Measurements from ENCODE around the gene AP3S2. TPM values are rescaled to one million over a fixed set of nuclear protein-coding genes. Genes with fewer than 3 reads are reported as not detected.

The AP3S2 gene
- total and polyA plus RNA-seq, 2 of the 4 experiments (the other 2 are of a cell fraction), result 12.6 to 34.1 TPM

DNA sequence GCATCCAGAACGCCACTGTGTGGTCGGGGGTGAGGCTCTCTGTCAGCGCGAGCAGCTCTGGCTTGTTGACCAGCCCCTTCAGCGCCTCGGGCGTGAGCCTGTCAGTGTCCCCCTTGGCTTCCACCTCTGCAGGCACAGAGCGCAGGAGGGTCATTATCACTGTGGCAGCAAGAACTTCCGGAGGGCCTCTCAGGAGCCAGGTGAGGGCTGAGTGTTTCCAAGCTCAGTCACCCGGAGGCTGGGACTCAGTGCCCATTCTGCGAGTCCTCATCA lies 10.0 kb upstream of the AP3S2 start:
- intact Hi-C loops (cut with micrococcal nuclease) (no loop called here), in situ Hi-C loops (cut with MboI; ENCODE audit: low sequenced_read_pairs) (no loop called here), dilution Hi-C loops (cut with HindIII; ENCODE audit: low sequenced_read_pairs, unreplicated experiment) (no loop called here)
- H3K14ac ChIP-seq (replicated peaks; ENCODE audit: low read depth, low read length), result no peak overlapping the region
- H4K8ac ChIP-seq (ENCODE audit: low read depth in 2 of 2, low read length in 2 of 2), result no peak overlapping the region
- CTCF ChIA-PET, result no interaction called here
- no peak overlapping the region for H2AFZ ChIP-seq (replicated peaks; ENCODE audit: low read length, poor library complexity)
- POLR2A ChIA-PET (ENCODE audit: unreplicated experiment), result no interaction called here
- no TSS peak for BruUV-seq (replicated peaks)
- no peaks in the 10 kb centered on the region; the same call in 1 of the 2 replicates for H4K20me1 ChIP-seq (ENCODE audit: insufficient read depth, low read length)
- H3K4ac ChIP-seq (ENCODE audit: low read depth, low read length), result no peak overlapping the region
- no peak overlapping the region for H3K18ac ChIP-seq (ENCODE audit: low read depth, low read length)
- H4K91ac ChIP-seq (ENCODE audit: insufficient read depth, low read depth, low read length), result no peak overlapping the region
- no peak for TF ChIP-seq MAZ (IDR thresholded peaks at IDR 0.05; ENCODE audit: borderline replicate concordance, low read depth, low read length)
- TF ChIP-seq MXI1 (IDR thresholded peaks at IDR 0.05; ENCODE audit: borderline replicate concordance, low read depth, low read length), result no peak
- TF ChIP-seq CEBPB (IDR thresholded peaks at IDR 0.05; ENCODE audit: low read depth, low read length), result no peak
- TF ChIP-seq POLR2A (IDR thresholded peaks at IDR 0.05; ENCODE audit: low read depth, low read length), result no peak
- TF ChIP-seq, protein P1, sequence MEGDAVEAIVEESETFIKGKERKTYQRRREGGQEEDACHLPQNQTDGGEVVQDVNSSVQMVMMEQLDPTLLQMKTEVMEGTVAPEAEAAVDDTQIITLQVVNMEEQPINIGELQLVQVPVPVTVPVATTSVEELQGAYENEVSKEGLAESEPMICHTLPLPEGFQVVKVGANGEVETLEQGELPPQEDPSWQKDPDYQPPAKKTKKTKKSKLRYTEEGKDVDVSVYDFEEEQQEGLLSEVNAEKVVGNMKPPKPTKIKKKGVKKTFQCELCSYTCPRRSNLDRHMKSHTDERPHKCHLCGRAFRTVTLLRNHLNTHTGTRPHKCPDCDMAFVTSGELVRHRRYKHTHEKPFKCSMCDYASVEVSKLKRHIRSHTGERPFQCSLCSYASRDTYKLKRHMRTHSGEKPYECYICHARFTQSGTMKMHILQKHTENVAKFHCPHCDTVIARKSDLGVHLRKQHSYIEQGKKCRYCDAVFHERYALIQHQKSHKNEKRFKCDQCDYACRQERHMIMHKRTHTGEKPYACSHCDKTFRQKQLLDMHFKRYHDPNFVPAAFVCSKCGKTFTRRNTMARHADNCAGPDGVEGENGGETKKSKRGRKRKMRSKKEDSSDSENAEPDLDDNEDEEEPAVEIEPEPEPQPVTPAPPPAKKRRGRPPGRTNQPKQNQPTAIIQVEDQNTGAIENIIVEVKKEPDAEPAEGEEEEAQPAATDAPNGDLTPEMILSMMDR (conservative IDR thresholded peaks at IDR 0.05; ENCODE audit: low read depth, low read length), result no peak
- TF ChIP-seq MAFK (IDR thresholded peaks at IDR 0.05; ENCODE audit: low read depth, low read length), result no peak
- no peak for TF ChIP-seq RFX5 (IDR thresholded peaks at IDR 0.05; ENCODE audit: low read depth, low read length)
- H3K36me3 ChIP-seq (ENCODE audit: control insufficient read depth, insufficient read depth, low read length), result peaks cover 27% of the 10 kb centered on the region
- no peaks in the 10 kb centered on the region for H3K9me1 ChIP-seq (ENCODE audit: insufficient read depth, low read length)
- ATAC-seq (ENCODE audit: low read depth), result no peak
- WGBS, 2 experiments (ENCODE audit: extremely low coverage in 2 of 2, insufficient read length in 1 of 2), result 90% methylated on average over 6 of the region's 11 CpGs; no CpG with 5 or more reads in 1 of the 2 experiments
- H2BK5ac ChIP-seq (ENCODE audit: low read depth, low read length, poor library complexity, severe bottlenecking), result no peak overlapping the region
- no peak overlapping the region for H2AK9ac ChIP-seq (replicated peaks; ENCODE audit: low read depth, low read length, poor library complexity)
- H3K9ac ChIP-seq (ENCODE audit: low read depth, low read length), result no peak overlapping the region
- DNase-seq, result no peak
- no peaks in the 10 kb centered on the region for H3K4me1 ChIP-seq (ENCODE audit: control insufficient read depth, insufficient read depth, low read length)
- no peak overlapping the region for H4K5ac ChIP-seq (ENCODE audit: low read depth, low read length)
- no peaks in the 10 kb centered on the region for H3K9me3 ChIP-seq (ENCODE audit: control insufficient read depth, insufficient read depth, low read length)
- H3K56ac ChIP-seq (ENCODE audit: extremely low read depth, insufficient read depth, low read length), result no peak overlapping the region
- no peak overlapping the region for H2BK20ac ChIP-seq (ENCODE audit: low read depth, low read length)
- H3K4me3 ChIP-seq (ENCODE audit: insufficient read depth, low read depth, low read length), result no peak overlapping the region
- H3K79me1 ChIP-seq (ENCODE audit: low read depth in 1 of 2, low read length in 2 of 2), result no peaks in the 10 kb centered on the region
- H3K23ac ChIP-seq (ENCODE audit: low read depth, low read length), result no peak overlapping the region
- no peak overlapping the region for H3K4me2 ChIP-seq (ENCODE audit: low read depth, low read length)
- no peaks in the 10 kb centered on the region for H3K27me3 ChIP-seq (ENCODE audit: control insufficient read depth, insufficient read depth, low read length)
- no peak overlapping the region for H2BK120ac ChIP-seq (ENCODE audit: low read depth, low read length)
- no peak overlapping the region for H3K27ac ChIP-seq (ENCODE audit: insufficient read depth, low read length)
- no peak overlapping the region for H2BK15ac ChIP-seq (ENCODE audit: low read depth, low read length)
- no peak overlapping the region for H2AK5ac ChIP-seq (ENCODE audit: low read depth, low read length)
